GM21717 (cell line): ENCODE results near the gene THEMIS2.
A peak's percentile ranks its signal among the peaks of the same experiment; 100 is the strongest.
"Not testable (repeated sequence)": the region's sequence is repeated elsewhere in the genome, so short reads cannot be mapped to it uniquely, and the experiment has no call there.

Experiments
- ATAC-seq: cut with Tn5 transposase; IDR thresholded peaks from one replicate; pipeline ENCODE4 v1.9.1; 2021; ENCODE audit warnings: mild to moderate bottlenecking, moderate library complexity; ENCODE audit not compliant: unreplicated experiment

Gene THEMIS2

DNA sequence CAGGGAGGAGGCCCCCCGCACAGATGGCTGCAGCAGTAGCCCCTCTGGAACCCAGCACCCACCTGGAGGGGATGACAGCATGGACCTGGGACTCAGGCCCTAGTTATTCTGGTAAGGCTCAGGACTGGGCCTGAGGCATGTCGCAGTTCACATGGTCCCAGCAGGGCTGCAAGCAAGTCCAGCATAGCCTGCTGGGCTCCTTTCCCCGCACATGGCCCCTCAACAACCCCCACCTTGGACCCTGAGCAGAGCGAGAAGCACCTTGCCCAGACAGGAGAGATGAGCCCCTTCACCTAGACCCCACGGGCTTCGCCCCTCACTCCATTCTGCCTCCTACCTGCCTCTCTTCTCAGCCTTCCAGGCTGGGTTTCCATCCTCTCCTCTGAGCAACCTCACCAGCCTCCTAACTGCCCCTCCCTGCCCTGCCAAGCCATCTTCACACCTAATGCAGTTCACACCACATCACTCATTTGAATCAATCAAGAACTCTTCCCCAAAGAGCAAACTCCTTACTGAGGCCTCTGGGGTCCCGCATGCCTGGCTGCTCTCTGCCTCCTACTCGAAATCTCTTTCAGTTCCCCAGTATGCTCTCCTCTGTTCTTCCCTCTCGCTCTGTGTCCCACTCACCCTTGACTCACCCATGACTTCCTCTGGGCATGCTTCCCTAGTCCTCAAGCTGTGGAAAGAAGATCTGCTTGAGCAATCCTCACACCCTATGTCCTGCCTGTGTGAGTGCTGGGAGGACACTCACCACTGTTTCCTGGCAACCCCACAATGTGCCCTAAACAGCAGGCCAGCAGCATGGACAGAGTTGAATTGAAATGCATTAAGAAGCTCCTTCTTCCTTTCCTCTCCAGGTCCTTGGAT lies 9.4 kb upstream of the THEMIS2 start:
- no peak for ATAC-seq

DNA sequence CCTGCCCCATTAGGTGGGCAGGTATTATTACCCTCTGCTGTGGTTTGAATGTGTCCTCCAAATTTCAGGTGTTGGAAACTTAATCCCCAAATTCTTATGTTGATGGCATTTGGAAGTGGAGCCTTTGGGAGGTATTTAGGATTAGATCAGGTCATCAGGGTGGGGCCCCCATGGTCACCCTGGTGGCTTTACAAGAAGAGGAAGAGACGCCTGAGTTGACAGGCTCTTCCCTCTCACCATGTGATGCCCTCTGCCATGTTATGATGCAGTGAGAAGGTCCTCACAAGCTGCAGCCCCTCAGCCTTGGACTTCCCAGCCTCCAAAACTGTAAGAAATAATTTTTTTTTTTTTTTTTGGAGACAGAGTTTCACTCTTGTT lies 8.8 kb upstream of the THEMIS2 start:
- ATAC-seq = no peak

DNA sequence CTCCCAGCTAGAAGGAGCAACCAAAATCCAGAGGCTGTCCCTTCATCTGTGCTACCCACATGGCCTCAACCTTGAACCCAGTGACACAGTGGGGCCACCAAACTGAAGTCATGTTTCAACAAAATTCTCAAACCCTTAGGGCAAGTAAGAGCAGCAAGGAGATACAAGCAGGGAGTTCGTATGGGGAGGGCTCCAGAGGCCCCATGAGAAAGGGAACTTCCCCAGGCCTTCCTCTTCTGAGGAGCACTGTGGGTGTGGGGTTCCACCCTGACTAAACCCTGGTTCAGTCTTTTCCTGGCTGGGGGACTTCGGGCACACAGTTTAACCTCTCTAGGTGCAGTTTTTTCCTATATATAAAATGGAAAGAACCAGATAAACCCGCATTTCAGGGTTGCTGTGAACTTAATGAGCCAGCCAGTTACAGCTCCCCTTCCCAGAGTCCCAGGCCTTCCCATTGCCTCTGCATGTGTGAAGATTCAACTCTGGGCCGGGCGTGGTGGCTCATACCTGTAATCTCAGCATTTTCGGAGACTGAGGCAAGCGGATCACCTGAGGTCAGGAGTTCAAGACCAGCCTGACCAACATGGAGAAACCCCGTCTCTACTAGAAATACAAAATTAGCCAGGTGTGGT lies 8.0 kb upstream of the THEMIS2 start:
- no peak for ATAC-seq

DNA sequence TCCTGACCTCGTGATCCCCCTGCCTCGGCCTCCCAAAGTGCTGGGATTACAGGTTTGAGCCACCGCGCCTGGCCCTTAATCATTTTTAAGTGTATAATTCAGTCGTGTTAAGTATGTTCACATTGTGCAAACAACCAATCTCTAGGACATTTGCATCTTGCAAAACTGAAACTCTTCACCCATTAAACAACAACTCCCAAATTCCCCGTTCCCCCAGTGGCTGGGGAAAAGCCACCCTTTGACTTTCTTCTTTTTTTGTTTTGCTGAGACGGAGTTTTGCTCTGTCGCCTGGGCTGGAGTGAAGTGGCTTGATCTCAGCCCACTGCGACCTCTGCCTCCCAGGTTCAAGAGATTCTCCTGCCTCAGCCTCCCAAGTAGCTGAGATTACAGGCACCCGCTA lies 6.5 kb upstream of the THEMIS2 start:
- no peak for ATAC-seq

DNA sequence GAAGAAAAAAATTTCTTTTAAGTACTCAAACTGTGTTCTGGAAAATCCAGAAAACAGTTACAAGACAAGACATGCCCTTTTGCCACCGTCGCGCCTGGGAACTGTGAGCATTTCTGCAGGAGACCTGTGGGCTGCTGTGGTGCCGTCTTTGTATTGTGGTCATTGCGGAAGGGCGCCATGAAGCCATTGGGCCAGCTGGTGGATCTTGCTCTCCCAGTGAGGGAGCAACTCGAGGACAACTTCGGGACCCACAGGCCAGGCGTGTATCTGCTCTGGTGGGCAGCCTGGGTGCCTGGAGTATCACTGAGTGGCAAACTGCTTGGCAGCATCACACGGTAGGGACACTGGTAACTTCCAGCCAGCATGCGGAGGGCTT lies 3.8 kb upstream of the THEMIS2 start:
- no peak for ATAC-seq

DNA sequence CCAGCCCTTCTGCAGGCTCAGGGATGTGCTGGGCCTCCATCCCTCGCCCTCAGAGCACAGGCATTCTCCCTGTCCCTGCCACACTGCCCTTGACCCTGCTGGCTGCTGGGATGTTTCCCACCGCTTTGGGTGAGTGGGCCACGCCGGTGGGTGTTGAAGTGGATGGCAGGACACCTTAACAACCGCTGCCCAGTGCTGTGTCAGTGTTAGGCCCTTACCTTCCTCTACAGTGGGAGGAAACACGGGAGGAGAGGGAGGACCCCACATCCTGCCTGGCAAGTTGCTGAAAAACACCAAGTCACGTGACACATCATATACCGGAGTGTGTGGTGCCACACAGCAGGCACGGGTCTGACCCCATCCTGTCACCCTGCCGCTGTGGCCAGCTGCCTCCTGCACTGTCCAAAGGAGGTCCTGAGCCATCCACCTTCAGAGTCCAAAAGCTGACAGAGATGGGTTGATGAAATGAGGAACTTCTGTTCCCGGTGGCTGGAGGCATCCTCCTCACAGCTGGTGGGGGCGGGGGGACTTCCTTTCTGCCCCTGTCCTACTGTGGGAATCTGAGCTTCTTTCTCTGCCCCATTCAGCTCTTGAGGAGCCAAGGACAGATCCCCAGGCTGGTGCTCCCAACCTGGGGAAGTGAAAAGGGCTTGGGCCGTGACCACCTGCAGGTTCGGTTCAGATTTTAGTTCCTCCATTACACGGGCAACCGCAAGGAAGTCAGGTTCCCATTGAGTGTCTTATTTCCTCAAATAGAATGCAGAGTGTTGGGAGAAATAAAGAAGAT lies 3.2 kb upstream of the THEMIS2 start:
- ATAC-seq = no peak

DNA sequence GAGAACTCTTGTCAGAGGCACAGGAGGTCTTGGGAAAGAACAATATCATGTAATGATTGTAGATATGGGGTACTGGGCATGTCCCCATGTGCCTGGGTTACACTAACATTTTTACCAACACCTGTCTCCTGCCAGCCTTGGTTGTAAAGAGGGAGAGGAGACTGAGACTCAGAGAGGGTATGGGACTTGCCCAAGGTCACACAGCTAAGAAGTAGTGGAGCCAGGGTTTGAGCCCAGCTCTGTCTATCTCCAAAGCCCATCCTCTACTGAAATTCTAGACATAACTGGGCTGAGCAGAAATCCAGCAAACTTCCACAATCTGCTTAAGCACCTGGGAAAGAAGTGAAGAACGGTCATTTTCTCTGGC lies 2.6 kb upstream of the THEMIS2 start:
- no peak for ATAC-seq

DNA sequence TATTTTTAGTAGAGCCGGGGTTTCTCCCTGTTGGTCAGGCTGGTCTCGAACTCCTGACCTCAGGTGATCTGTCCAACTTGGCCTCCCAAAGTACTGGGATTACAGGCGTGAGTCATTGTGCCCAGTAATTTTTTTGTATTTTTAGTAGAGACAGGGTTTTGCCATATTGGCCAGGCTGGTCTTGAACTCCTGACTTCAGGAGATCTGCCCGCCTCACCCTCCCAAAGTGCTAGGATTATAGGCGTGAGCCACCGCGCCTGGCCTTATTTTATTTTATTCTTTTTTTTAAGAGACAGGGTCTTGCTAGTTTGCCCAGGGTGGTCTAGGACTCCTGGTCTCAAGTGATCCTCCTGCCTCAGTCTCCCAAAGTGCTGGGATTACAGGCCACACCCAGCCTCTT lies 1.3 kb upstream of the THEMIS2 start:
- not testable (repeated sequence) for ATAC-seq

DNA sequence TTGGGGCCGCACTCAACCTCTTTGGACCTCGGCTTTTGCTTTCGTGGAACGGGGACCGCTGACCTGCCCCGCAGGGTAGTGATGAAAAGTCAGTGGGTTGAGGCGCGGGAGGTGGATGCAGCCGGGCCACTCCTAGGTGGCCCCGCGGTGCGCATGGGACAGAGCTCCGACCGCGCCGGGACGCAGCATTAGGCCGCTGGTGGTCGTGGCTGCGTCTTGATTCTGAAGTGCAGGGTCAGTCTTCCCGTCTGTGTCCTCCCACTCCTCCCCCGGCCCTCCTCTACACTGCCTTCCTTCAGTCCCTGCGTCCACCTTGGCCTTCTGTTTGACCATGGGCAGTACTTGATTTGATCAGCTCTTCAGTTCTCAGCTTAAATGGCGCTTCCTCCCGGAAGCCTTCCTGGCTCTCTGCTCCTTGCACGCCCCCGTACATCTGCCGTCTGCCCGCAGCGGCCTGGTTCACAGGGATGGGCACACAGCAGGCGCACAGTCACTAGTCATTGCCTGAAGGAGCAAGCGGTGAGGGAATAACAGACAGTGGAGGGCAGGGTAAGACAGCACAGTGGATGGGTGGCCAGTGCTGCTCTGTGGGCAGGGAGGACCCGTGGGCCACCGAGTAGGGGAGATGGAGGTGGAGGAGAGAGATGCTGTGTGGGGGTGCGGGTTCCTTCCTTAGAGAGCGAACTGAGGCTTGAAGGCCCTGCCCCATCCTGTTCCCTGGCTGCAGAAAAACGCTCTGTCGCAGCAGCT lies 633 bp downstream of the THEMIS2 start:
- ATAC-seq = no peak

DNA sequence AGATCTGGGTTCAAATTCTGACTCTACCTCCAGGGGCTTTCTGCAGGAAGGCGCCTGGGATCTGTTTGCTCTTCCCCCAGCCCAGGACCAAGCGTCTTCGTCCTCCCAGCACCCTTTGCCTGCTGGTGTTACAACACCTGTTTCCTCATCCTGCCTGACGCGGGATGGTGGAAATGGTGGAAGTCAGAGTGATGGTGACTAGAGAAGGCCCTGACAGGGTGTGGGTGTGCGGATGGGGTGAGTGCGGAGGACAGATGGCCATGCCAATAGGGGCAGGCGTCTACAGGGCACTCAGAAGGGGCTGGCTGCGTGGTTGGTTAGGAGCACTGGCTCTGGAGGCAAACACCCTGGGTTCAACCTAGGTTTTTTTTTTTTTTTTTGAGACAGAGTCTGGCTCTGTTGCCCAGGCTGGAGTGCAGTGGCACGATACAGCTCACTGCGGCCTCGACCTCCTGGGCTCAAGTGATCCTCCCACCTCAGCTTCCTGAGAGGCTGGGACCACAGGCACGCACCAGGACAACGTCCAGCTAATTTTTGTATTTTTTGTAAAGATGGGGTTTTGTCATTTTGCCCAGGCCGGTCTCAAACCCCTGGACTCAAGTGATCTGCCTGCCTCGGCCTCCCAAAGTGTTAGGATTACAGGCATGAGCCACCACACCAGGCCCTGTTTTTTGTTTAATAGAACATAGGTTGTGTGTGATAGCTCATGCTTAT lies 1.5 kb downstream of the THEMIS2 start:
- no peak for ATAC-seq

DNA sequence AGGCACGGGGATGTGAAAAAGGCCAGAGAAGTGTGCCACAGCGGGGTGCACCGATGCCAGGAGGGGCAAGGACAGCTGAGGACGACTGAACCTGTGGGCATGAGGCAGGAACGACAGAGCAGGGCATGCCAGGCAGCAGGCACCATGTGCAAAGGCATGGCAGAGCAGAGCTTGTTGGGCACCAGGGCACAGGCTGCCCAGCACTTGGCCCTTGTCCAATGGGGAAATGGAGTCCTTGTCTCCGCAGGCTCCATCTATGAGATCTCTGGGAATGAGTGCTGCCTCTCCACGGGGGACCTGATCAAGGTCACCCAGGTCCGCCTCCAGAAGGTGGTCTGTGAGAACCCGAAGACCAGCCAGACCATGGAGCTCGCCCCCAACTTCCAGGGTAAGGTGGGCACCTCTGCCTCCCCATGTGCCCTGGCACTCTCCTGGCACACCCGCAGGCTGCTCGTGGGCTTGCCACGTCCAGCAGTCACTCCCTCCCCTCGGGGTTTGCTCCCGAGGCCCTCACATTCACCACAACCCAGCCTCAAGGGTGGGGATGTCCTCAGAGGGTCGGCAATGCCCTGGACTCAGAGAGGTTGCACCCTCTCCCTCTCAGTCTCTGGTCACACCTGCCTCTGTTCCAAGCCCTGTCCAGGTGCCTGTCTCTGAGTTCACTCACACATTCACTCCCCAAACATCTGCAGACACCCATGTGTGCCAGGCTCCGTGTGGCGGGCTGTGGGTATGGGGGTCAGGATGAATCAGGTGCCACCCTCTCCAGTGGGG lies 4.2 kb downstream of the THEMIS2 start:
- no peak for ATAC-seq

DNA sequence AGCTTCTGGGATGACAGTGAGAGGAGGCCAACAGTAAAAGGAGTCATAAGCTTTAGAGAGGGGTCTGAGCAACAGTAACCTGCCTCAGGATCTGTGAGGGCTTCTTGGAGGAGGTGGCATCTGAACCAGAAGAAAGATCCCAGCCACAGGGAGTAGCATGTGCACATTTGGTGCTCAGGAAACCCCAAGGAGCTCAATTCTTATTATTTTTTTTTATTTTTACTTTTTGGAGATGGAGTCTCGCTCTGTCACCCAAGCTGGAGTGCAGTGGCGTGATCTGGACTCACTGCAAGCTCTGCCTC lies 4.7 kb downstream of the THEMIS2 start:
- no peak for ATAC-seq

DNA sequence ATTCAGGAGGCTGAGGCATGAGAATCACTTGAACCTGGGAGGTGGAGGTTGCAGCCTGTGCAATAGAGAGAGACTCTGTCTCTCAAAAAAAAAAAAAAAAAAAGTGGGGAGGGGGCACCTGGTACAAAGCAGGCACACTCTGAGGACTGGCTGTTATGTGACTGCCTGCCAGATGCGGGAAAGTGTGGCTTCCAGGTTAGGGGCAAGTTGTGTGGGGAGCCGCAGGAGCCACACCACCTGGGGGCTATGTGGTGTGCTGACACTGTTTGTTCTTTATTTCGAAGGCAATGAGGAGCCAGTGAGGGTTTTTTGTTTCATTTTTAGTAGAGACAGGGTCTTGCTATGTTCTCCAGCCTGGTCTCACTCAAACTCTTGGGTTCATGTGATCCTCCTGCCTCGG lies 5.7 kb downstream of the THEMIS2 start:
- ATAC-seq = no peak

DNA sequence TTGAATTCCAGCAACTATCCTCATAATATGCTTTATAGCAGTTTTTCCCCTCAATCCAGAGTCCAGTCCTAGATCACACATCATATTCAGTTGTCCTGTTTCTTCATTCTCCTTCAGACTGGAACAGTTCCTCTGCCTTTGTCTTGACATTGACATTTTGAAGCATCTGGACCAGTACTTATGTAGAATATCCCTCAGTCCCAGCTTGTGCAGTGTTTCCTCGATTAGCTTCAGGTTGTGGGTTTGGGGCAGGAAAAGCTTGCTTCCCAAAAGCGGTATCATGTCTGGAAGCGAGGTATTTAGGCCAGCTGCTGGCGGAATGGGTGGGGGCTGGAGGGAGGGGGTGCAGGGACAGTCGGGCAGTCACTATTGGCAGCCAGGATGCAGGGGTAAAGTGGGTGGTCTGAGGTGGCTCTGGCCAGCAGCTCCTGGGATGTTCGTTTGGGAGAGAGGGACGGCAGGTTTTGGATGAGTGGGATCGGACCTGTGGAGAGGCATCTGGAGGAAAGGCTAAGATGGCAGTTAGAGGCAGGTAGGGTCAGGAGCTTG lies 6.5 kb downstream of the THEMIS2 start:
- no peak for ATAC-seq

DNA sequence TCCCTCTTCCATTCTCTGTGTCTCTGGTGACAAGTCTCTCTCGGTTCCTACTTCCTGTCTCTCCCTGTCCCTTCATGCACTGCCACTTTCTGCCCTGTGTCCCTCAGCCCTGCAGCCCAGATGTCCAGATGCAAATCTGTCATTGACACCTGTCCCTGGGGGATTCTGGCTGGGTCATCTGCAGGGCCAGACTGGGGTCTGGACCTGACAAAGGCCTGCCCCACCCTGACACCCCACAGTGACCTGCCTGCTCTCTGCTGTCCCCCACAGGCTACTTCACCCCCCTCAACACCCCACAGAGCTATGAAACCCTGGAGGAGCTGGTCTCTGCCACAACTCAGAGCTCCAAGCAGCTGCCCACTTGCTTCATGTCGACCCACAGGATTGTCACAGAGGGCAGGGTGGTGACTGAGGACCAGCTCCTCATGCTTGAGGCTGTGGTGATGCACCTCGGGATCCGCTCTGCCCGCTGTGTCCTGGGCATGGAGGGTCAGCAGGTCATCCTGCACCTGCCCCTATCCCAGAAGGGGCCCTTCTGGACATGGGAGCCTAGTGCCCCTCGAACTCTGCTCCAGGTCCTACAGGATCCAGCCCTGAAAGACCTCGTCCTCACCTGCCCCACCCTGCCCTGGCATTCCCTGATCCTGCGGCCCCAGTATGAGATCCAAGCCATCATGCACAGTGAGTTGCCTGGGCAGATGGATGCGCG lies 7.2 kb downstream of the THEMIS2 start:
- no peak for ATAC-seq

DNA sequence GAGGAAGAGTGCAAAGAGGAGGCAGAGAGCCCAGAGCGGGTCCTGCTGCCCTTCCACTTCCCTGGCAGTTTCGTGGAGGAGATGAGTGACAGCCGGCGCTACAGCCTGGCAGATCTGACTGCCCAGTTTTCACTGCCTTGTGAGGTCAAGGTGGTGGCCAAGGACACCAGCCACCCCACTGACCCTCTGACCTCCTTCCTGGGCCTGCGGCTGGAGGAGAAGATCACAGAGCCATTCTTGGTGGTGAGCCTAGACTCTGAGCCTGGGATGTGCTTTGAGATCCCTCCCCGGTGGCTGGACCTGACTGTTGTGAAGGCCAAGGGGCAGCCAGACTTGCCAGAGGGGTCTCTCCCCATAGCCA lies 10.2 kb downstream of the THEMIS2 start:
- no peak for ATAC-seq

DNA sequence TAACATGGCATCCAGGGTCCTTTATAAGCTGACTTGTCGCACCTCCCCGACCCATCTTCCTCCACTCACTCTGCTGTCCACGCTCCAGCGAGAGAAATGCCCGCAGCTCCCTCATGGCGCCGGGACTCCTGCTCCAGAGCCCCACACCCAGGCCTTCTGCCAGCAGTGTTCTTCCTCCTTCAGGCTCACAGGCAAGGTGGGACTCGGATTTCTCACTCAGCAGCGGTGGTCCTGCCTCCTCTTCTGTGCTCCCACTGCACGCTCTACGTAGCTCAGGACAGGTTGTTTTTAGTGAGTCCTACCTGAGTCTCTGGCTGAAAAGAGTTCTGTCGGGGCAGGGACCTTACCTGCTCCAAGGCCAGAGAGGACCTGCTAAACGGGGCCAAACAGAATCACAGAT lies 11.2 kb downstream of the THEMIS2 start:
- peak; percentile 7 for ATAC-seq

DNA sequence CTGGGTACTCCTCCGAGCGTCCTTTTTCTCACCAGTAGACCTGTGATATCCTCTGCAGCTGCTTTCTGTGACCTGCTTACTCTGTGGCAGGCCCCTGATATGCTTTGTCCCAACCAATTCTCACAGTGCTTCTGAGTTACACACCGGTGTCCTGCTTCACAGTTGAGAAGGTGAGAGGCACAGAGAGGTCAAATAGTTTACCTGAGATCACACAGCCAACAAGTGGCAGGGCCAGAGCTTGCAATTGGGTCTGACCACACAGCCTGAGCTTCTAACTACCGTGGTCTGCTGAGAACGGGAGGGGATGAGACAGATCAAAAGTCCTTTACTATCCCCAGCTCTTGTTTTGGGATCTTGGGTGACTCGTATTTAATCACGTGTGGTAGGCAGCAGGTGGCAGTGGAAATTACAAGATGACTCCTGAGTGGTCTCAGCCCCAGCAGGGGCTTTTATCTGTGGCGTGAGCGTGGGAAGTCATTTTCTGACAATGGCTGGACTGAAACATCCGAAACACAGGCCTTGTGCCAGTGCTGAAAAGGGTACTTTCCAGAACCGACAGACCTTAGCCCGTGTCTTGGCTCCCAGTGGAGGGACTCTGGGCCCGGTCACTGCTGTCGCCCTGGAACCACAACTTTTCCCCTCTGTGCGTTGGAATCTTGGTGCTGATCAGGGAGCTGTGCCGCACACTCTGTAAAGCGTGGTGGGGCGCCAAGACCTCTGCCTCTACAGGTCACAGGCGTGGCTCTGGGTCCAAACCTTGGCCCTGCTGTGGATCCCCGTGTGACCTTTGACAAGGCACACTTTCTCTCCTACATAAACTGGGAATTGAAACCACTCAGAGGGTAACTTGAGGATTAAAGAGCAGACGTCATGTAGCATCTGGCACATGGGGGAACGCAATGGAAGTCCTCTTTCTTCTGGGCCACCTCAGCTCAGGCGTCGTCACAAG lies 11.9 kb downstream of the THEMIS2 start:
- ATAC-seq = peak; percentile 45
